ENCODE measurements around the gene GRHL1.

- TF ChIP-seq CTCF (IDR thresholded peaks at IDR 0.05; ENCODE audit: borderline replicate concordance, extremely low read depth, low read length, poor library complexity, severe bottlenecking) (no peak), EZH2 (IDR thresholded peaks at IDR 0.05; ENCODE audit: borderline replicate concordance, low read depth, low read length, severe bottlenecking) (no peak)
Observed at GRCh38 chr2:10006236-10007161, 55.0 kb downstream of the GRHL1 start.

Measured in DND-41 (cell line).